IPS-11a (cell line): ENCODE results near the gene C1QTNF7.

Experiments used
- H3K4me3 ChIP-seq: one replicate; pipeline ENCODE4 v1.5.1; 2013; ENCODE audit warnings: low read depth, low read length, control low read depth

Gene C1QTNF7

DNA sequence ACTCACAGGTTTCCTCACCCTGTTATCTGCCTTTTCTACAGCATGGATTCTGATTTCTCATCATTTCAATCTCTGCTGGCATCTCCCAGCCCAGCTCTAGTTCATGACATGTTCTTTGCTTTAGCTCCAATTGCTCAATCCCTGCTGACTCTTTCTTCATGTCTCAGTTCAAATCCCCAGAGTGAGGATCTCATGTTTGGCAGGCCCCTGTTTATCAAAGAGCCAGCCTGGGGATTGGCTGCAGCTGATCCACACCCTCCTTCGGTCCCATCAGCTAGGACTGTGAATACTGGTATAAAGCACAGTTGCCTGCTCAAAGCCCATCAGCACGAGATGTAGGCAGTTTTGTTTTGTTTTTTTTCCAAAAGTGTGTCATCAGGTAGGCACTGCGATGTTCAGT is 27.5 kb downstream of the C1QTNF7 start:
- H3K4me3 ChIP-seq, result no peak overlapping the region

DNA sequence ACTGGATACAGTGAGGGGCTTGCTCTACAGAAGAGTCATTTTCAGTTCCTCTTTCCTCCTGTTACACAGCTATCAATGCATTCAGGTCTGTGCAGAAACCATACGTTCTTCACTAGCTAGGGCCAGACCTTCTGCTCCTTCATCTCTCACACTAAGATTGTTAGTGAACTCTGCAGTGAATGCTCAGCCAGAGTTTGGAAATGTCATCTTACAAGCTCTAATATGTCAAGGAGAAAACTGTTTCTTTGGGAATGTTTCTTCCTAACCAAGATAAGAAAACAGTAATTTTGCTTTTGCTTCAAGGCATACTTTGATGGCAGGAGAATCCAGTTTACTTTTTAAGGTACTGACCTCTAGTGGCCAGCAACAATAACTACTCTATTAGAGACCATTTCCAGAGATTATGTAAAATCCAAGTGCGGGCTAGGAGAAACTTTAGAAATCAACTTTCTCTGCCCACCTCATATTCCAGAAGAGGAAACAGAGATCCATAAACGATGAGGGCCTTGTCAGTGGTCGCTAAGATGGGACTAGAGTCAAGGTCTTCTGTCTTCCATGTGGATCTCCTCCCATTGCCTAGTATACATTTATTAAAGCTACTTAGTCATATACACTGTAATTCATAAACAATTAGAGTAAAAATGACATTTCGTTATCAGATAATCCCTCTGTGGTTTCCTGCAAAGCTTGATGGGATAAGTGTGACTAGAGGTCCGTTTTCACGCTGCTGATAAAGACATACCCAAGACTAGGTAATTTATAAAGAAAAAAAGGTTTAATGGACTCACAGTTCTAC is 29.8 kb downstream of the C1QTNF7 start:
- H3K4me3 ChIP-seq, result no peak overlapping the region

DNA sequence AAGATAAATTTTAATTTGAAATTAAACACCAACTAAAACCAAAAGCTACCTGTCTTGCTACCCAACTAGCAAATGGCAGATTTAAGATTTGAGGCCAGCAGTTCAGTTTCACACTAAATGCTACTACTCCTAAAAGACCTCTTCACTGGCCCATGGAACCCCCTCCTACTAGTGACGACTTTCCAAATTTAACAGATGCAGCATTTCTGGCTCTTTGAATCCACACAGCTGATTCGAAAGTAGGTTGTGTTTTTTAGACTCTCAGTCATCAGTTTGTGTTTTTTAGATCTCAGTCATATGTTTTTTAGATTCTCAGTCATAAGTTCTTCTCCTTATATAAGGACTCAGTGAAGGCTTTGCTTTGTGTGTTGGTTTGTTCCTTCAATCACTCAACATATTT is 30.8 kb downstream of the C1QTNF7 start:
- H3K4me3 ChIP-seq, result no peak overlapping the region

- no peak overlapping the region for H3K4me3 ChIP-seq
Observed at GRCh38 chr4:15459706-15460105, 31.9 kb downstream of the C1QTNF7 start.

DNA sequence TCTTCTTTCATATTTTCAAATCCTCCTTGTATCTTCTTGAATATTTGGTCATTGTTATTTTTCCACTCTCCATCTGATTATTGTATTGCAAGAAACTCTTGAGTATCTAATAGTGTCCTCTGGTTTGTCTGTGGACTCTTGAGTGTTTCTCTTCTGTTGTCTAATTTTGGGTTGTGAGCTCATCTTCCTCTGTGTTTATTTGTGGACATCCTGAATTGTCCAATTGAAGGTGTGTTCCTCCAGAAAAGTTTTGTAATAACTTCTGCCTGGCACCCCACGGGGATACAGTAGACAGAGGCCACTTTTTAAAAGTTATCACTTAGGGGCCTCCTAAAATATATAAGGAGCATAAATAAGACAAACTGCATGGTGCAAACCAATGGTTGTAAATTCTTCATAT is 38.8 kb downstream of the C1QTNF7 start:
- no peak overlapping the region for H3K4me3 ChIP-seq

- H3K4me3 ChIP-seq, result peak within 1 kb of the TSS; percentile 28
Observed at GRCh38 chr4:15469402-15470127, 41.7 kb downstream of the C1QTNF7 start, which contains the start of gene CC2D2A. Gene CC2D2A (plus strand): TSS chr4:15469882. CDS start chr4:15475933, 6,051 bp downstream.

GRCh38 chr4:15470128-15470475 is 42.3 kb downstream of the C1QTNF7 start:
- peak overlapping the region; percentile 28 for H3K4me3 ChIP-seq

DNA sequence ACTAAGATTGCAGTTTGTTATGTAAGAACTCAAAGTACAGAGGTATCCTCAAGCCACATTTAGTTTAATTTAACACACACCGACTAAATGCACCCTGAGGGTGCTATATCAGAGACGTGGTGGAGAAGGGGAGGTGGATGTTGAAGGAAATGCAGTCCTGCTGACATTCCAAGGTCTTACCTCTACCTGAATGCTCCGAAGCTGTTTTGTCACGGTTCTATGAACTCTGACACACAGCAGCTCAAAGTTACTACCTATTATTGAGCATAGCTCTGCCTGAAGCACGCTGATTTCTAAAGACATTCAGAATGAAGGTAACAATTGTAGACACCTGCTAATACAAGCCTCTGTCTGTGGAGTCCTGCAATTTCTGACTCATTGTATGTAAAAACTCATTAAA is 48.6 kb downstream of the C1QTNF7 start:
- no peak overlapping the region for H3K4me3 ChIP-seq

DNA sequence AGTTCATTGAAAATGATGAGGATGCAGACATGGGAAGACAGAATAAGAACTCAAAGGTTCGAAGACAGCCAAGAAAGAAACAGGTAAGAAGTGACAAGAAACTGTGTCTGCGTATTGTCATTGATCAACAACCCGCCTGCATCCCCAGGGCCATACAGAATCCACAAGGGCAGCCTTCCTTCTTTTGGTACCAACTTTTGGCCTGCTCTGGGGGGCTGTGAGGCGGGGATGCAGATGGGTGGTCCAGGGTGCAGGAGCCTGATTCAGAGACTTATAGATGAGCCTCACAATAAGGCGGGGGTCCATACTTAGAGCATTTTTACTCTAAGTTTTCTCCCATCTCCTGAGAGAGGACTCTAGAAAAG is 50.9 kb downstream of the C1QTNF7 start:
- H3K4me3 ChIP-seq, result no peak overlapping the region

- peak overlapping the region; percentile 55 for H3K4me3 ChIP-seq
Observed at GRCh38 chr4:15479089-15479912, 51.5 kb downstream of the C1QTNF7 start.

- H3K4me3 ChIP-seq, result no peak overlapping the region
Observed at GRCh38 chr4:15479913-15480185, 52.0 kb downstream of the C1QTNF7 start.

DNA sequence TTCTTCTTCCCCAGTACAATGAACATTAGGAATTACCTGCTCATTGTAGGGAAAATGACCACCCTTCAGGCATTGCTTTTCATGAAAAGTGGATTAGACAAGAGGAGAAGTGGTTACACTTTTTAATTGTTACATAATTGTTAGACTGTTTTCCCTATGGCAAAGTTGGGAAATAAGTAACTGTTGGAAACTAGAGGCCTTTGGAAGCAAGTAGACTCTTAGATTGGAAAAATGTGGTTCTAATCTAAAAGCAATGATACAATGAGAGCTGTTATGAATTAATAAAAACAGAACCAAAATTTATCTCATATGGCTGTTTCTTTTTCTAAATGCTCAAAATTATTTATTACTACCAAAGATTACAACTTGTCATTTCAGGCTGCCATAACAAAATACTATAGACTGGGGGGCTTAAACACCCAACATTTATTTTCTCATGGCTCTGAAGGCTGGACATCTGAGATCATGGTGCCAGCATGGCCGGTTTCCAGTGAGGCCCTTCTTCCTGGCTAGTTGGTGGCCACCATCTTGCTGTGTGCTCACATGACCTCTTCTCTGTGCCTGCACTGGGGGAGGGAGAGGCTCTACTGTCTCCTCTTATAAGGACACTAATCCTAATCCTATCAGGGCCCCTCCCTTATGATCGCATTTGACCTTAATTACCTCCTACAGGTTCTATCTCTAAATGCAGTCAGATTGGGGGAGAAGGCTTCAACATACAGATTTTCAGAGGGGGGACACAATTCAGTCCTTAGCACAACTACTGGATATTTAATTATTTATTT is 54.3 kb downstream of the C1QTNF7 start:
- no peak overlapping the region for H3K4me3 ChIP-seq

- no peak overlapping the region for H3K4me3 ChIP-seq
Observed at GRCh38 chr4:15482842-15483241, 55.0 kb downstream of the C1QTNF7 start.

- no peak overlapping the region for H3K4me3 ChIP-seq
Observed at GRCh38 chr4:15488136-15488535, 60.3 kb downstream of the C1QTNF7 start.

DNA sequence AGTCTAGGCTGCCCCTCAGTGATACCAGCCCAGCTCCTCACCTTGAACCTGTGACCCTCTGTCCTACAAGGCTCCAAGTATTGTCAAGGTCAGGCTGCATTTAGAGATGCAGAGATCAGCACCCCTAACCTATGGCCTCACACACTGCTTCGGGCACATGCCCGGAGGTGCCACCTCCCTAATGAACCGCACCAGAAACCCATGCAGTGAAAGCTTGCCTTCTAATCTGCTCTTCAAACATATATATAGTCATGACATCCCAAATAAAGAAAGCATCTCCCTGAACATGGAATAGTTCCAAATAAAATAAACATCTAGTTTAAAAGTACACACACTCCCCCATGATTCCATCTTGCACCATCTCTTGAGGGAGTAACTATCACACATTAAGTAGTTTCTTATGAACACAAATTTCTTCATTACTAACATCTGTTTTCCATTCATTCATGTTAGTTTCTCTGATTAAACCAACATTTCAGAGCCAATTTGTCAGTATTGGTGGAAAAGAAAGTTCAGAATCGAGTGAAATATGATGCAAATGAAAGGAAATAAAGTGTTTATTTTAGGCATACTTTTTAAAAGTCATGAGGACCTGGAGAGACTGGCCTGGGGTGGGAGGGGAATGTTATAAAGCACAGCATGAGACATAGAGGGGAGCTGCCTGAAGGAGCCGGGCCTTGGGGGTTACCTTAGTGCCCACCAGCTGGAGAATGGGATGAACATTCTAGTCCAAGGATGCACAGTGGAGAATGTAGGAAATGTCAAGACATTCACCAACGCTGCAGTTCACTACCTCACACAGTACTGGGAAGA is 61.0 kb downstream of the C1QTNF7 start:
- no peak overlapping the region for H3K4me3 ChIP-seq

GRCh38 chr4:15489551-15489950 is 61.7 kb downstream of the C1QTNF7 start:
- no peak overlapping the region for H3K4me3 ChIP-seq

DNA sequence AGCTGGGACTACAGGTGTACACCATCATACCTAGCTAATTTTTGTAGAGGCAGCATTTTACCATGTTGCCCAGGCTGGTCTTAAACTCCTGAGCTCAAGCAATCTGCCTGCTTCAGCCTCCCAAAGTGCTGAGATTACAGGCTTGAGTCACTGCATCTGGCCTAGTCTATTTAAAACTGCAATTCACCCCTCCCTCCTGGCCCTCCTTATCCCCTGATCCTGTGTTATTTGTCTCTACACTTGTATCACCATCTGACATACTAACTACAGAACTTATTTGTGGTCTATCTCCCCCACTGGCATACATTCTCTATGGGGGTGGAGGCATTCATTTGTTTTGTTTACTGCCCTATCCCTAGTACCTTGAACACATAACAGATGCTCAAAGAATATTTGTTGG is 65.6 kb downstream of the C1QTNF7 start:
- no peak overlapping the region for H3K4me3 ChIP-seq

DNA sequence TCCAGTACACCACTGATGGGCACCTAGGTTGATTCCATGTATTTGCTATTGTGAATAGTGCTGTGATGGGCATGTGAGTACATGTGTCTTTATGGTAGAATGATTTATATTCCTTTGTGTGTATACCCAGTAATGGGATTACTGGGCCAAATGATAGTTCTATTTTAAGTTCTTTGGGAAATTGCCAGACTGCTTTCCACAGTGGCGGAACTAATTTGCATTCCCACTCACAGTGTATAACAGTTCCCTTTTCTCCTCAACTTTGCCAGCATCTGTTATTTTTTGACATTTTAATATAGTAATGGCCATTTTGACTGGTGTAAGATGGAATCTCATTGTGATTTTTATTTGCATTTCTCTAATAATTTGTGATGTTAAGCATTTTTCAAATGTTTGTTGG is 67.8 kb downstream of the C1QTNF7 start:
- H3K4me3 ChIP-seq, result no peak overlapping the region
